Stimulated activated naive CD4-positive, alpha-beta T cell (primary cell): ENCODE measurements around the gene TFCP2L1.
"Not testable (repeated sequence)": the region's sequence is repeated elsewhere in the genome, so short reads cannot be mapped to it uniquely, and the experiment has no call there.

Experiments
- DNase-seq, 6 experiments: peaks; one replicate each; lab custom pipeline; 2025; lab: John Stamatoyannopoulos, UW

Gene TFCP2L1

DNA sequence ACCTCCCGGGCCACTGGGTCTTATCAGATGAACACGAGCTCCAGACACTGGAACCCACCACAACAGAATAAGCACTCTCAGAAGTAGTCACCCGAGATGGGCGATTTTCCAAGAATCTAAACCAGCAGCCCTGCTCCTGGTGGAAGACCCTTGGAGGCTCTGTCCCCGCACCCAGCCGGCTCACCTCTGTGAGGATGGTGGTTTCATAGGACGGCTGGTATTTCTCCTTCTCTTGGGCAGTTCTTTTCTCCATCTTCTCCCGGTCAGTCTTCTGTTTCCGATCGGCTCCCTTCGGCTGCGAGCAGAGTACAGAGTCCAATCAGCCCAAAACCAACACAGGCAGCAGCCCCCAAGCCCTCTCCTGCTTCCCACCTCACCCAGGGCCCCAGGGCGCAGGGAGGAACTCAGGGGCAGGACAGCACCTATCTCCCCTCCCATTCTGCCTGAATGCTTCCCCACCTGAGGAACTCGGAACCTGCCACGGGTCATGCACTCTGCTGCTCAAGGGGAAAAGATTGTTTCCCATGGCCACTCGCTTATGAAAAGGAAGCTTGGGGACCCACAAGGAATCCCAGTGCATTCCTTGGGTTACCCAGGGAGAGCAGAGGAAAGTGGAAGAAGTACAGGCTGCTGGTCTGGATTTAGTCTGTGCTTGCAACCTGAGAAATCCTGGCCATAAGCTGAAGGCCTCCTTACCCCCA lies 42.7 kb downstream of the TFCP2L1 start:
- DNase-seq = no peak

DNA sequence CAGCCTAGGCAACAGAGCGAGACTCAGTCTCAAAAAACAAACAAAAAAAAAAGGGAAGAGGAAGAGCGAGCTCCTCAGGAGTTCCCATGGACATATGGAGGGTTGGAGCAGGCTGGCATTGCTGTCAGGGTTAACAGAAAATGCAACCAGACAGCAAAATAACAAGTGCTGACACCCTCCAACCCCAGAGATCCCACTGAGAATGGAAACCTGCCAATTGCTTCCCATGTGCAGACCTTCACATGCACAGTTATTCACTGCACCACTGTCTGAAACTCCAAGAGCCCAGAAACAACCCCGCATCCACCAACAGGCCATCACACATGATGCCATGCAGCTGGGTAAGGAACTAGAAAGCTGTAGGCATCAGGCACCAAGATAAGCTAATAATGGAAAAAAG lies 43.5 kb downstream of the TFCP2L1 start:
- no peak for DNase-seq

DNA sequence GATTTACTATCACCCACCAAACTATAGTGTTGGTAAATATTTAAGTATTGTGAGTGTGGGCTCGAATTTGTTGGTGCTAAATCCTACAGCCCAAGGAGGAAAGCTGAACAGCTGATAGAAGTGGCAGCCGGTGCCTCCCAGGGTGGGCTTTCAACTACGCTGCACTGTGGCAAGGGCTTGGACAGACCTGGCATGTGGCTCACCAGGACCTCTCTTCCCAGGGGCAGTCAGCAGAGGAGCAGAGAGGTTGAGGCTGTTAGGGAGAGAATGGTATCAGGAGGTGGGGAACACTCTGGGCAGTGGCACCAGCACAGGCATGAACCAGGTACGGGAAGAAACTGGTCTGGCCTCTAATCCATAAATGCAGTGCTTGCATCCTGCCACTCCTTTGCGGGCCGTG lies 44.6 kb downstream of the TFCP2L1 start:
- DNase-seq = no peak

DNA sequence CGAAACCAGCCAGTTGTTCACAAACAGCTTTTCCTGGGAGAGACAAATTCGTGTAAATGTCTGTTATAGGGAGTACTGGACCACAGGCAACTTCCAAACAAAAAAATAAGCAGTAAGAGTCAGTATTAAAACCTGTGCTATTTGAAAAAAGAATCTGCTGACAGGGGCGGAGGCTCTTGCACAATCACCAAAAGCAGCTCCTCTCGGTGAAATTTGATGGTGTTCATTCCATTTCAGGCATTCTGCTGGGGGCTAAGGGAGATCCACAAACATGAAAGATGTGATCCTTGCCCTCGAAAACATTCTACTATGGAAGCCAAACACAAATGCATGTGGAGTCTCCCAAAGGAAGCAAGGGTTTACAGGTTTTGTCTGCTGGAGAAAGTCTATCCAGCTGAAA lies 45.0 kb downstream of the TFCP2L1 start:
- DNase-seq = no peak

DNA sequence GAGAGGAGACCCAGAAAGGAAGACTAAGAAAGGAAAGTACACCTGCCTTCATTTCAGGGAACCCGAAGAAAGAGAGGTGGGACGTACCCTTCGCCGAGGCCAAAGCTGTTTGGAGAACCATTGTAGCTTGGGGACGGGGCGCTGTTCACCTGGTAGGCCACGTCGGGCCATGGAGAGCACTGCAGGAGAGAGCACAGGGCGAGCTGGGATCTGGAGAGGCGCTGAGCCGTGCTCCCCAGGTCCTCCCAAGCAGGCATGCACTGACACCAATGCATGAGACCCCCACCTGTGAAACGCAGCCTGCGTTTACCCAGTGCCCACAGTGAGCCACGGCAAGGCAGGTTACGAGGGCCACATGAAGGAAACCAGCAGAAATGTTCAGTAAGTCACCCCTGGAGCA lies 45.5 kb downstream of the TFCP2L1 start:
- DNase-seq = no peak

DNA sequence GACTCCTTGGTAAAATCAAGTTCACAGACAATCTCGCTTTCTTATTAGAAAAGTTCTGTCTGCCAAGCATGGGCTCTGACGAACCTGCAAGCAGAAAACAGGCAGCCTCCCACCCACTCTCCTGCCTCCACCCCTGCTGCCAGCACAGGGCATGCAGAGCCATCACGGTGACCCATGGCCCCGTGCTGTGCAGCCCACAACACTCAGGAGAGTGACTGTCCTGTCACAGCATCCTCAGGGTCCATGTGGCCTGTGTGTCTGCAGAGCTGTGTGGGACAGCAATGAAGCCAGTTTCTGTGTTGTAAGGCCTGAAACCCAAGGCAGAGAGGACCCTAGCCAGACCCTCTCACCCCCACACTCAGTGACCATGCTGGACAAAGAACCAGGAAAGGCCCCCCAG lies 46.2 kb downstream of the TFCP2L1 start:
- DNase-seq = no peak

DNA sequence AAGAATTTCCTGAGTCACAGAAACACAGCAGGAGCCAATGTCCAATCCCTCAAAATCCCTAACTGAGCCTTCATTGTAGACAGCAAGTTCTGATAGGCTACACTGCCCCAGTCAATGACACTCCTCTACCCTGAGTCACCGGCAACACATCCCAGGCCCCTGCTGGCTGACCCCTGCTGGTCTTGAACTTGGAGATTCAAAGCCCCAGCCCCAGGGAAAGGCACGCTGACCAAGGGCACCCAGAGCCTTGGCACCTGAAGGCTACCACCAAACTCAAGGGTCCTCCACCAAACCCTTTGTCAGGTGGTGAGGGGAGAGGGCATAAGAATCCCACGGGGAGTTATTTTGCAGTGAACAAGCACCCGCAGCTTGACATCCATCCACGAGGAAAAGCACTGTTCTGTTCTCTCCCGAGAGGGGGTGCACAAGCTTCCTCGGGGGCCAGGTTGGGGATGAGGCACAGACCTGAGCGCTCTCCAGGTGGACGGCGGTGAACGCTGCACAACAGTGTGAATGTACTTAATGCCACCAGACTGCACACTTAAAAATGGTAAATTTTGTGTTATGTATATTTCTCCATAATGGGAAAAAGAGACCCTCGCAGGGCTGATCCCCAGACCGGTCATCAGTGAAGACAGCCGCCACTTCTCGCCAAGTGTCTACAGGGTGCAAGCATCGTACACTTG lies 46.9 kb downstream of the TFCP2L1 start:
- DNase-seq = no peak

DNA sequence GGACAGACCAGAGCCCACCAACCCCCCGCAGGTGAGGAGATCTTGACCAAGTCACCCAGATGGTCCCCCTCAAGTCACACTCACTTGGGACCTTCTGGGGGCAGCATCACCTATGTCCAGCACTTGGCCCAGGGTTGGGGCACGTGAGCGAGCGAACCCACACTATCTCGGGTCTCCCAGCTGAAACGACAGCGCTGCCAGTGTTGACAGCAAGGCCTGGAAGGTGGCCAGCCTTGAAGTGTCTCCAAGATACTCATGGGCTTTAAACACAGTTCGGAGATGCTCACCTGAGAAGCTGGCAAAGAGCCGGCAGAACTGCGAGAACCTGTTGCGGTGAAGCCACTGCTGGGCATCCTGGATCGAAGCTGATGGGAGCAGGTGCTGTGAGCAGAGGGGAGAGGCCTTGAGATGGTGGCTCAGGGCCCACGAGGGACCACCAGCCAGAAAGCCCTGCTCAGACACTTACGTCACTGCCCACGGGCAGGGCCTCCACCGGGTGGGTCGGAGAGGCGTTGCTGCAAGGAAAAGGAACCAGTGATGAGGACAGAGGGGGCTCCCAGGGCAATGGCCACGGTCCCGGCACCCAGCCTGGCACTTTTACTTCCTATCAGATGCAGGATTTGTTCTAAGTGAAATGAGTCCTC lies 47.5 kb downstream of the TFCP2L1 start:
- no peak for DNase-seq

DNA sequence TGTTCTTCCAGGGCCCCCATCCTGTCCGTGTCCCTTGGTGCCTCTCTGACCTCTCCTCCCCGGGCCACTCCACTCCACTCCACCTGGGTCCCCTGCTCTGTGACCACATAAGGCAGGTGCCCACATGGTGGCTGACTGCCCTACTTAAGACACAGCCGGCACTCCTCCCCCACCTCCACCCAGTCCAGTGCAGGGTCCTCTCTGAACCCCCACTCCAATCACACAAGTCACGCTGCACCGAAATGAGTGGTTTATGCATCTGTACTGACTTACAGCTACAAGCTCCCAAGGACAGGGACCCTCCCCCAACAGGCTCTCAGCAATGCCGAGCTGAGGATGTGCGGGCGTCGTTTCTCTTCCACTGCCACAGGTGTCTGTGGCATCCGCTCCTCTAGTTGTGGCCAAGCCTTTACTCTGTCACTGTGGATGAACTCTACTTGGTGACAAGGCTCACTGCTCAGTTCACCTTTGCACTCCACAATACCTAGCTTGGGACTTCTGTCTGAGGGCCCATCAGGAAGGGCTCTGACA lies 48.3 kb downstream of the TFCP2L1 start:
- no peak for DNase-seq

DNA sequence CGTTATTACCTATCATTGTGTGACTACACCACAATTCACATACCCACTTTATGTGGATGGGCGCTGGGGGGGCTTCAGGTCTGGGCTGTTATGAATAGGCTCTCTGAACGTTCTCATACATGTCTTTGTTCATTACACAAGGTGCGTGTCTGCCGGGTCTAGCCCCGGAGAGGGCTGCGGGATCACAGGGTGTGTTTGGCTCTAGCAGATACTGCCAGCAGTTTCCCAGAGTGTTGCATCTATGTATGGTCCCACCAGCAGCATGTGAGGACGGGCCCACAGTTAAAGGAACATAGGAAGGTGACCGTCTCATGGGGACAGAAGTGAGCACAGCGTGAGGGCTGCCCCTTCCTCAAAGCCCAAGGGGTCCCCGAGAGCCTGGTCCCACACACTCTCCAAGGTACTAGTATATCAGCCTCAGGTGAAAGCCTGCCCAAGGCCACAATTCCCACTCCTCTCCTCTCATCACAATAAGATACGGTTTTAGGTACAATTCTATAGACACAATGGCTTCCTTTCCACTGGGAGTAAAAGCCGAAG lies 48.8 kb downstream of the TFCP2L1 start:
- DNase-seq = no peak

DNA sequence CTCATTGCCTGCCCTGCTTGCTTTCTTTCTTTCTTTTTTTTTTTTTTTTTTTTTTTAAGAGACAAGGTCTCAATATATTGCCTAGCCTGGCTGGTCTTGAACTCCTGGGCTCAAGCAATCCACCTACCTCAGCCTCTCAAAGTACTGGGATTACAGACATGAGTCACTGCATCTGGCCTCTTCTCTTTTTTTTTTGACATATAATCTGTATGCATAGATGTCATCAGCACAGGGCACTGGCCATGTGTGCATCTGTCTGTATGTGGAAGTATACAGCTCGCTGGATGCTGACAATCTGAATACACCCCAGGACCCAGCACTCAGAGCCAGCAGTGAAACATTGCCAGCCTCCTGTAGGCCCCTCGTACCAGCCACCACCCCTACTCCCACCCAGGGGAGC lies 49.5 kb downstream of the TFCP2L1 start:
- DNase-seq = no peak

DNA sequence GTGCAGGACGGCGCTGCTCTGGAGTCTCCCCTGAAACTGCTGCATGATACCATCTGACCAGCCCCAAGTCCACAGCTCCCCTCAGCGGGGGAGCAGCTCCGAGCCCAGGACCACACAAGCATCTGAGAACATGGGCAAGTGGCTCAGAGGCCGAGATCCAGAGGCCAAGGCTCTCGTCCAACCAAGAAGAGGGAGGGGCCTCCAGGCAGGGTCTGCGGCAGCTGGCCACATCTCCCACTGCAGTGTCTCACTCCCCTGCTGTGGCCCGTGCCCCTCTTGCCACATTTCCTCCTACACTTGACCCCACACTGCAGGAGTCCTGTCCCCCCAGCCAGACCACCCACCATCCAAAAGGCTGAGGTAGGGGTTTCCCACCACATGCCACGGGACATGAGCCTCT lies 50.2 kb downstream of the TFCP2L1 start:
- DNase-seq = no peak

DNA sequence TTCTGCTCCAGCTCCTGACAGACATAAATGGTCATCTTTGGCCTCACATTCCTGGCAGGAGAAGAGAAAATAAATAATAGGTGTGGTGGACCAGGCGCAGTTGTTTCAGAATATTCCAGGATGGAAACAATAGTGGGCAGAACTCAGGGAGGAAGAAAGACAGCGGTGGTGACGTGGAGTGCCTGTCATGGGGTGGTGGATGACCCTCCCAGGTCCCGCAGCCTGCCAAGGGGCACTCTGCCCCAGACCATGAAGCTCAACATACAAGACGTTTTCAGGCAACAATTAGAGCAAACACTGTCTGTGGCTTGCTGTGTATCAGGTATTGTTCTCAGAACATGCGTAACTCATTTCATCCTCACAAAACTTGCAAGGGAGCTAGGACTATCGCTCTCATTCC lies 50.9 kb downstream of the TFCP2L1 start:
- no peak for DNase-seq

DNA sequence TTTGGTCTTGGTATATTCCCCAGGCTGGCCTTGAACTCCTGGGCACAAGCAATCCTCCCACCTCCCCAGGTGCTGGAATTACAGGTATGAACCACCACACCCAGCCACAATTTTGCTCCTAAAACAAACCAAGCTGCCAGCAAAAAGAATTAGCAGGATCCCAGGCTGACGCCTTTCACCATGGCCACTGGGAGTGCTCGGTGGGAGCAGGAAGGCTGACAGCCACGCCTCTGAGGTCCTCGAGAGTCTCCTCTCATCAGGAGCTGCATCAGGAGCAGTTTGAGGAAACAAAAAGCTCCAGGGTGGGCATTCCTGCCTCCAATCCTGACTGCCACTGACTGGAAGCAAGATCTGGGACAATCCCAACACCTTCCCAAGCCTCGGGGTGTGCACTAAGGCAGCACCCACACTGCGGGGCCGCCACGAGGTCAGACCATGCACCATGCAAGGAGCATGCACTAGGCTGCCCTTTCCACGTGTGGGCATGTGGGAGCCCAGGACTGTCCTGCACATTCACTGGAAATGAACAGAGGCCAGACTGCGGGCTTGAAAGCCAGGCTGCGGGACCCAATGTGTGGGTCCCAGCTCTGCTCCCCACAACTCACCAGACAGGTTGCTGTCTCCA lies 51.4 kb downstream of the TFCP2L1 start:
- DNase-seq = no peak

DNA sequence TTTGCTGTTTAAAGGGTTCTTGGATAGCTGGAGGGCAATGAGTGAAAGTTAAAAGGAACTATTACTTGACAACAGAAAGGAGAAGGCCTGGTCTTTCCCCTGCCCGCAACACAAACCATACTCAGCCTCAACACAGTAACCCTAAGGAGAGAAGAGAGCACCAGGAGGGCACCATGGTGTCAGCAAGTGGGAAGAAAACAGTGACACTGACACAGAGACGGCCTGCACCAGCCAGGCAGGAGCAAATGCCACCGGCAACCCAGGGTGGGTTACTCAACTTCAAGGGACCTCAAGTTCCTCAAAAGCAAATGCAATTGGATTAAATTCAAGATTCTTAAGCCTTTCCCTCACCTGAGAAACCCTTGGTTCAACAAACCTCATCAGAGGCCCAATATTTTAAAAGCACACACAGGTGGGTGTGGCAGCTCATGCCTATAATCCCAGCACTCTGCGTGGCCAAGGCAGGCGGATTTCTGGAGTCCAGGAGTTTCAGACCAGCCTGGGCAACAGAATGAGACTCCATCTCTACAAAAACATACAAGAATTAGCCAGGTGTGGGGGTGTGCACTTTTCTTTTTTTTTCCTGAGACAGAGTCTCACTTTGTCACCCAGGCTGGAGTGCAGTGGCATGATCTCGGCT lies 52.3 kb downstream of the TFCP2L1 start:
- DNase-seq = no peak

DNA sequence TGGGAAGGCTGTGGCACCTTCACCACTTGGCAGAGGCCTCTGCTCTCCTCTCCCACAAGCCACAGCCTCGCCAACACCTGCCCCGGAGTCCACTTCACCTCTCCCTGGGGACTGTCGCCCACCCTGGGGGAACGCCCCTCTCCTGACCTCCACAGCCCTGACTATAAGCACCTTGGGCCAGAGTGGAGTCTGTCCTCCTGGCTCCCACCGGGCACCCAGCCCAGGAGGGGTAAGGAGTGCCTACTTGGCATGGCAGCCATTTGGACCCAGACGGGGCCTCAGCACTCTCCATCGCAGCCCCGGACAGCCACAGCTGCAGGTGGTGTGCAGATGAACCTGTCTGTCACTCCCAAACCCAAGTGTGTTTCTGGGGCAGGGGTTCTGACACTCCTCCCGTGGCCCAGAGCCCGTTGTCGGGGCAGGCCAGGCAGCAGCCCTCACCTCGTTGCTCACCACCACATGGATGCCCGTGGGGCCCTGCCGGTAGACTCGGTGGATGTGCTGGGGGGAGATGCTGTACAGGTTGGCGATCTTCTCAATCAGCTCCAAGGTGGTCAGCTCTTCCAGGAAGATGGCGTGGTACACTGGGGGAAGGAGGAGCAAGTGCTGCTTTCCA lies 53.5 kb downstream of the TFCP2L1 start:
- no peak for DNase-seq

DNA sequence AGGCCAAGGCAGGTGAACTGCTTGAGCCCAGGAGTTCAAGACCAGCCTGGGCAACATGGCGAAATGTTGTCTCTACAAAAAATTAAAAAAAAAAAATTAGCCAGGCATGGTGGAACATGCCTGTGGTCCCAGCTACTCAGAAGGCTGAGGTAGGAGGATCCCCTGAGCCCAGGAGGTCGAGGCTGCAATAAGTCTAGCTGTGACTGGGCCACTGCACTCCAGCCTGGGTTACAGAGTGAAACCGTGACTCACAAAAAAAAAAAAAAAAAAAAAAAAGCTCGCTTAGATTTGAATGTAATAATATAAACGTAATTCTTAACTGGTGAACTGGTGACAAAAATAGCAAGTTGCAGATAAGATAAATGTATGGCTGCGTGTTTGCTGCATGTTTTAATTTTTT lies 56.5 kb downstream of the TFCP2L1 start:
- no peak for DNase-seq

DNA sequence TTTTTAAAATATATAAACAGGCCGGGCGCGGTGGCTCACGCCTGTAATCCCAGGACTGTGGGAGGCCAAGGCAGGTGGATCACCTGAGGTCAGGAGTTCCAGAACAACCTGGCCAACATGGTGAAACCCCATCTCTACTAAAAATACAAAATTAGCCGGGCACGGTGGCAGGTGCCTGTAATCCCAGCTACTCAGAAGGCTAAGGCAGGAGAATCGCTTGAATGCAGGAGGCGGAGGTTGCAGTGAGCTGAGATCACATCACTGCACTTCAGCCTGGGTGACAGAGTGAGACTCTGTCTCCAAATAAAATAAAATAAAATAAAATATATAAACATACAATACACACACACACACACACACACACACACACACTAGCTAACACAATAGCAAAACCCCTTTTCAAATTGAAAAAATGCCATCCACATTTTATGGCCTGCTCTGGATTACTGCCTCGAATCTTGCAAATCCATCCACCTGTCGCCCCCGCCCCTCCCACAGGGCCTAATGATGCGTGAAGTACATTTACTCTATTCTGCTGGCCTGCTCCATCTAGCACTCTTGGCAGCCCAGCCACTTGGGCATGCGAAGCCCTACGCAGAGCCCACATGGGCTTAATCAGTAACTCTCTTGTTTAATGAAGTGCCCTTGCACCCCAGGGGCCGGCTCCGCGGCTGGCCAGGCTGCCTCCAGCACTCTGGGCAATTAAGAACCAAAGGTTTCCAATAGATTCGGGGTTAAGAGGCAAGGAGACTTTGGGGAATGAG lies 57.4 kb downstream of the TFCP2L1 start:
- not testable (repeated sequence) for DNase-seq

DNA sequence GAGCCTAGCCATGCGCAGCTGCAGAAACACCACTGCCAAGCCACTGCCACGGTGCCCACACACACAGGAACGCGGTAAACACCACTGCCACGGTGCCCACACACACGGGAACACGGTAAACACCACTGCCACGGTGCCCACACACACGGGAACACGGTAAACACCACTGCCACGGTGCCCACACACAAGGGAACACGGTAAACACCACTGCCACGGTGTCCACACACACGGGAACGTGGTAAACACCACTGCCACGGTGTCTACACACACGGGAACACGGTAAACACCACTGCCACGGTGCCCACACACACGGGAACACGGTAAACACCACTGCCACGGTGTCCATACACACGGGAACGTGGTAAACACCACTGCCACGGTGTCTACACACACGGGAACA lies 59.3 kb downstream of the TFCP2L1 start:
- DNase-seq = not testable (repeated sequence)

DNA sequence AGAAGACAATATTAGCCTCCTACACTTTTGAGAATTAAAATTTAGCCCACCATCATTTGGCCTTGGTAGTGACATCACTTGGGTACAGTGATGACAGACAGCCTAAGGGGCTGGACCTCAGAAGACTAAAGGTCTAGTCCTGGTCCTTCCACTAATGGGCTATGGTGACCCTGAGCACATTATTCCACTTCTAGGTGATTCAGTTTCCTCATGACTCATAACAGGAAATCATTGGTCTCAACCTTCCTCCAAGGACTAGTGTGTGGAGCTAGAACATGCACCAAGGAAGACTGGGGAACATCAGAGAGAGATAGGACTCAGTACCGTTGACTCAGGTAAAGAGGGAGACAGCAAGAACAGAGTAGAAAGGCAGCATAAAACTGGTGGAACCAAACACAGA lies 64.0 kb downstream of the TFCP2L1 start:
- DNase-seq = no peak

DNA sequence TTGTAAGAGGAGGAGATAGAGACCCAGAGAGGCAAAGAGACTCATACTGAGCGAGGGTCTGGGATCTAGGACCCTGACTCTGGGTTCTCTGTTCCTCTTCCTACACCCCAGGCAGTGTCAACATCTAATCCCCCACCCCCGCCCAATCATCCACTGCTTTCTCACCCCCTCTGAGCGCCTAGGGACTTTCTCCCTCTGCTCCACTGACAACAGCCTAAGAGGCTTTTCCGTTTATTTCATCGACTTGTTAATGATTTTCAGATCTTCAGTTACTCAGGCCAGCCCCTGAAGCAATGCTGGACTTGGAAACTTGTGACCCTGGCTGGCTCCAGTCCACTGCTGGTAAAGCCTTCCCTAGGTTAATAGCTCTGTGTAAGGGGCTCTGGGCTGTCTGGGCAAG lies 65.1 kb downstream of the TFCP2L1 start:
- no peak for DNase-seq
